Cerebellar cortex (tissue), 1 donor: ENCODE results near the gene EXOC2.
"Not testable (repeated sequence)": the region's sequence is repeated elsewhere in the genome, so short reads cannot be mapped to it uniquely, and the experiment has no call there.

Source experiments
- DNase-seq: peaks from one replicate; pipeline ENCODE4 v3.0.0-alpha.2; 2015; ENCODE audit warnings: low spot score

Gene EXOC2

DNA sequence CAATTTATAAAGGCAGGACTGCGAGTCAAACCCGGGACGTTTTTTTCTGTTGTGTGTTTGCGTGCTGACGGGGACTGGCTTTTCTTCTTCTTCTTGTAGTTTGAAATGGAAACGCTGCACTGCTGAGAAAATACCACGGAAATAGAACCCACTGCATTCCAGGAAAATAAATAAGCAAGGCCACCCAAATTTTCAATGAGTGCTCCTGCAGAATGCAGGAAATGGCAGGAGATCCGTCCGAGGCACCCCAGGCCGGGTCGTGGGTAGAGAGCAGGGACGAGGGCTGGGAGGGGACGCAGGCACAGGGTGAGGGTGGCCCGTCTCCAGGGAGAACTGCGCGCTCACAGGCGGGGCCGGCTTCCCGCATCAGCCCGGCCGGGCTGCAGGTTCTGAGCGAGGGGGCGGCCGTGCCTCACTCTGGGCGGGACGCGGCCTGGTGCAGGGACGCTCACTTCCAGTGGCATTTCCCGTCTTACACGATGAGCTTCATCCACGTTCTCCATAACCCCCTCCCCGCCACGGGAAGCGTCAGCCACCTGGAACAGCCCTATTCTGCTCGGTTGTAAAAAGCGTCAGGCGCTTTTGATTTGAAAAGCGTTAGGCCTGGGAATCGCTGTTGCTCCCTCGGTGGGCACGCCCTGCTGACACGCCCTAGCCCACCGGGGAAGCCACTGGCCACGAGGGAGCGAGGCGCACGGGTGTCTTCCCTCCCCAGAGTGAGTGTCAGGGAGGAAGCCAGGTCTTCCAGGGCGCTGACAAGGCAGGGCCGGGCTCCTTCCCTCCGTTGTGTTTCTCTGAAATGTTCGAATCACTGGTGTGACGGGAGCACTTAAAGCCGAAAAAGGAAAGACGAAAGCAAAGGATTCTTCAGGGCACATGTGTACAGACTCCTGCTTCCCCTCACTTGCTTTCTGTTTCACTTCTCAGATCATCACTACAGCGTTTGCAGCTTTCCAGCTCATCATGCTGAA is 17.9 kb upstream of the EXOC2 start:
- DNase-seq: peak; percentile 30

DNA sequence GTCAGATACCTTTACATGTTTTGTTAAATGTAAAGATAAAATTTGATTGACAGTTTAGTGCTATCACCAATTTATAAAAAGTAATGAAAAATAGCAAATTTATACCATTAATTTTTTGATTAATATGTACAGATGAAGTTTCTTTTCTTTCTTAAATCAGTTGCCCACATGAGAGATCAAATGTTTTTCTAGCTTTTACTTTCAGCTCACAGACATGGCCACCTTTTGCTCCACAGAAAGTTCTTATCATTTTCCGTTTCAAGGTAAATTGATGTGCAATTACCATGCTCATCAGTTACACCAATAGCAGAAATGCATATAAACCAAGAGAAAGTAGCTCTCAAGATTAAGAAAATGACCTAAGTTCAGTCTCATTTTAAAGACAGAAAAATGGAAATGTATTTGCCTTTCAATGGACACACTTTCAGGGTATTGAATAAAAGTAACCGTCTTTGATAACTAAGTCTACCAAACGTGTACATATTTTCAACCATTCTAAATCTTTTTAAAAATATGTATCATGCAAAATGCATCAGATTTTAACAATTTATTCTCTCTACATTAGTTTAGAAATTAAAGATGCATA is 16.6 kb upstream of the EXOC2 start:
- no peak for DNase-seq

DNA sequence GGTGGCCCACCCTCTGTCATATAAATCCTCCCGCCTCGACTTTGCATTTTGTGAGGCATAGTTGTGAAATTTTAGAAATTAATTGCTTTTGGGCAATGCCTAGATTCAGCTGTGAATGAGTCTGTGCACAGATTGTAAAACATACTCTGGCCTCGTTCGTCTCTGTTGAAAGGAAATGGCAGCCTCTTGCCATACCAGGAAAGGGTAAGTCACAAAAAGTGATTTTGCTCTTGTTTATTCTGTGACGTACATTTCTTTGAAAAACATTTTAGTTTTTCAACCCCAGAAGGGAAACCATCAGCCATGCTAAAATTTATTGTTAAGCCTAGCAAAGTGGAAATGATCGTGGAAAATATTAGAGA is 15.3 kb upstream of the EXOC2 start:
- no peak for DNase-seq

DNA sequence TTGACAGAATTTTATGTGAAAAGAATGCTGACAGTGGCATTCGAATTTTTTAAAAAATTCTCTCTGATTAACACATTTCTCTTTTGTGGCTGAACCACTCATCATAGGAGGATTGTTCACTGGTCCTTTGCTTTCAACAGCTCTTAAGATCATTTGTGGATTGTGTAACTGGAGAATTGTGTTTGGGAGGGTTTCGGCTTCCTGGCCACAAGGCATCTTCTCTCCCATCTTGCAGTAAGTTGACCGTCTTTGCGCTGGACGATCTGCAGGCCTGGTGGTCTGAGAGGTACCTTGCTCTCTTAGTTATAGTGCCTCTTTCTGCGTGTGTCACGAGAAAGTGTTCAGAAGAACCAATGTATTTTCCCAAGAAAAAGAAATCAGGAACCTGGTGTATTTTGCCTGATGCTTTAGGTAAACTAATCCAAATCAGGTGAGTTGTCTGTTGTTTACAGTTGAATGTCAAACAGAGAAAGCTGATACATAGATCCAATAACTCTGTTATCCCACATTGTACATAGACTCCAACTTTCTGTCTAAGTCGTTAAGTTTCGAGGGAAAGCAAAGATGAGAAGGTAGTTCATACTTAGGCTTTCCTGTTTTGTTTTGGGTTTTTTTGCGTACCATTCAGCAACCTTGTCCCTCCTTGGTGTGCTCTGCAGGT is 14.8 kb upstream of the EXOC2 start:
- DNase-seq: no peak

DNA sequence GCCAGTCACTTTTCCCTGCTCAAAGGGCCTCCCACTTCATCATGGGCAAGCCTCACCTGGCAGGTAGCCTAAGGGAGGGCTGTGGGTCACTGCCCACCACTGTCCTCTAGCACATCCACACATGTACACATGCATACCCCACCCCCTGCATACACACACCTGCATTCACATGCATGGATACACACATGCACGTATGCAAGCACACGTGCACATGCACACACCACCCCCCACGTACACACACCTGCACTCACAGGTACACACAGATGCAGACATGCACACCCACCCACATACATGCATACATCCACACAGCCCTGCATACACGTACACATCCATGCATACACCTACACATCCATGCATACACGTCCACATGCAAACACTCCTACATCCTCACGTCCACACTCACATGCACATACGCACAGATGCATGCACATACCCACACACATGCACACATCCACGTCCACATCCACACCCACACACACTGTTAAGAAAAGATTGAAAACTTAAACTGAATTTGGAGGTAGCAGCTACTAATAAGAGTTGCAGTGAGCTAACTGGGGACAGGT is 14.0 kb upstream of the EXOC2 start:
- DNase-seq: no peak

DNA sequence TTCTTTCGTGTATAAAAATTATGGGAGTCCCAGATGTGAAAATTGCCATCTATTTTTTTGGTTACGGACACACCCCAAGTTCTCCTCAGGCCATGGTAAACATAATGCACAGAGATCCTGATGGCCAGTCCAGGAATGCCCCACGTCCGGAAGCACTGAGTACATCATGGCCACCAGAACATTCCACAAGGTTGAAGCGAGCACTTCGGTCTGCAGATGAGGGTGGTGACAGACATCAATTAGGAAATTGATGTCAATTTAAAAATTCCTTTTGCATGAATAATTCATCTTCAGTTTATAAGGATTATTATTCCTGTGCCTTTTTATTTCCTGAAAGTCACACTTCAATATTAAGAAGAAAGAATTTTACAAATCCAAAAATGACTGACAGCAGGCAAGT is 13.2 kb upstream of the EXOC2 start:
- no peak for DNase-seq

DNA sequence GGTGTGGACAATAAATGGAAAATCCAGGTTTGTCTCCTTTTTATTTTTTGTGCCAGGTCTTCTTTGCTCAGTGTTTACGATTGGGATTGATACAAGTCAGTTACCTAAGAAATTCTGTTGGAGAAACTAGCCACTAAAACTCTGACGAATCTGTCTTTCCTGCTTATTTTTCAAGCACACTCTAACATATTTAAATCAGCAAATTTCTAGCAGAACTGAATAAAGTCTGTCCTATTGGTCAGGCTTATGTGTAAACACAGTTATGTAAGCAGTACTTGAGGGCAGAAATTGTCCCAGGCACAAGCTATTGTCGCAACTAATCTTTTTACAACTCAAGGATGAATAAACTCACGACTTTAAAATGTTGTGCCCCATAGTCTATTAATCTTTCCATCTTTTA is 12.1 kb upstream of the EXOC2 start:
- no peak for DNase-seq

DNA sequence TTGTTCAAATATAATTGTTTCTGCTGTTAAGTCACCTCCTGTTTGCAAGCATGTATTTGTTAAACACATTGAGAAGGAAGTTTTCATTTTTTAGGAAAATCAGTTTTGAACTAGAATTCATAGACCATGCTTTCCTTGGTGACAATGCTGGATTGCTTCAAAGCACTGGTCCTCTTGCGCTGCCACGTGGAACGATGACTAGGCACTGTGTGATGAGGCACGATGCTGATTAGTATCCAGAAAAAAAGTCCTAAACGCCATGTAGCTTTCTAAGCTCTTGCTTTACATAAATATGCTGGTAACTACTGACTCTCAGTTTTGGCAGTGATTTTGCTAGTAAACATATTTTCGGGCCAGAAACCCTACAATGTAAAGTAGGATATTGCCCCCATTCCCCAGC is 11.1 kb upstream of the EXOC2 start:
- DNase-seq: no peak

DNA sequence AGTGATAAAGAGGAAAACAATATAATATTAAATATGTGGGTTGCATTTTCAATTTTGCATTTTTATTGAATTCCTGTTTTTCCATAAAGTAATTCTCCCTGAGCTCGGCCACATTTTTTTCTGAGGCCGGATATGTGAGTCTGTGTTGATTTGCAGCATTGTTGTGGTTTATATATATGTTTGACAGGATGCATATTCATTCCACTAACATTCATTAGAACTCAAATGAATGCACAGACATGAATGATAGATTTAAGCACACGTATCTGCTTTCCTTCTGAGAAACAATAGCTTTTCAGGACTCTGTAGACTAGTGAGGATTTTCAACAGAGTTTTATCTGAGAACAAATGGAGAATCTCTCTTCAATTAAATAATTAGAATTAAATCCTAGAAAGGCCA is 10.6 kb upstream of the EXOC2 start:
- DNase-seq: no peak

DNA sequence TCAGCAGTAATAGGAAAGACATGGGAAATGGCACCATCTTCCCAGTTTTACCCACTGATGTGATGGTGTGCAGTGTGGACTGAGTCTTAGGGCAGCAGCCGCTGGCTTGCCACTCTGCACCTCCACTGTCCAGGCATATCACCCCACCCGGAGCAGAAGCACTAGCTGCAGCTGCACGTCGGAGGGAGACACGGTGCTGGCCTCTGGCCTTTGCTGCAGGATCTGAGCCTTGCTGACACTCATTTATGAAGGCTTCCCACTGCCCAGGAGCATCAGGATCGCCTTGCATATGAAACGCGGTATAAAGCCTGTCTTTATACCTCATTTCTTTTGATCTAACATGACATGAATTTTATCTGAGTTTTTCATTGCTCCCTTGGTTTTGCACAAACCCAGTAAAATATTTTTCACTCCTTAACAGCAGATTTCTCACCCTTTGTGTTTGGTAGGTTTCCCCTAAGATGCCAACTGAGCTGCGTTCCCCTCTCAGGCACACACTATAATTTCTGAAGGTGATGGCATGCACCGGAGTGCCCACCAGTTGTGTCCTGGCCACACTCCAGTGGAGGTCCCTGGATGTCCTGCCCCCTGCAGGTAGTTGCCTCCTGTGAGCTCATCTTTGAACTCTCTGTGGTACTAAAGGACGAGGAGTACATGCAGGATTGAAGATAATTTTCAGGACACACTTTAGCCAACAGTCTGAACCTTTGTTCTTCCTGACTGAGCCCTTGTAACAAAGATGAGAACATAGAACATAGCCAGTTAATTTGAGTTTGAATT is 9.0 kb upstream of the EXOC2 start:
- DNase-seq: no peak

DNA sequence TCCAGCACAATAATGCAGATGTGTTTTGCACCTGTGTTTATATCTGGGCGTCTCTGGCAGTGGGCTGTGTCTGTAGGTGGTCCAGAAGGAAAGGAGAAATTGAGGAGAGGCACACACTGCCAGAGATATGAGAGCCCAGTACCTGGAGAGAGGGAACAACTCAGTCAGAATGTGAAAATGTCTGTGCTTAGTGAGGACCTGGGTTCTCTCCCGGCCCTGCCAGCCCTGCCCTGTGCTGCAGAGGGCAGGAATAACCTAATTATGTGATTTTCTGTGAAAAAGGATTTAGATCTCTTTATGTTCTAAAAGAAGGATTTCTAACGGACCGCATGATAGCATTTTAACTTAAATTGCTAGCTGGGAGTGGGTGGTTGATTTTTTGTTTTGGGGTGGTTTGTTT is 8.3 kb upstream of the EXOC2 start:
- DNase-seq: no peak

DNA sequence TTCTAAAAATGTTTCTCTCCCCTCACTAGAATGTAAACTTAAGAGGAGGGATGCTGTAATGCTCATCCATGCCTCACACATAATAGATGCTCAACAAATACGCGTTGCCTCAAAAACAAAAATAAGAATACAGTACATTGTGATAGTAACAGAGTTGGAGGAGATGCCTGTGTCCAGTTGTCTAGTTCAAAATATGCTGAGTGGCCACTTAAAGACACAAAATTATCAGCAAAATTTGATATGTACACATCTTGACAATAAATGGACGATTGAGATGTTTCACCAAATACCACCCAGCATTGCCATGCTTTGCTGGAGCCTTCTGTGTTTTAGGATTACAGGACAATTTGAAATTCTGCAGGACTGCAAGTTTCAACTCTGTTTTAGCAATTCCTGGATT is 7.6 kb upstream of the EXOC2 start:
- no peak for DNase-seq

DNA sequence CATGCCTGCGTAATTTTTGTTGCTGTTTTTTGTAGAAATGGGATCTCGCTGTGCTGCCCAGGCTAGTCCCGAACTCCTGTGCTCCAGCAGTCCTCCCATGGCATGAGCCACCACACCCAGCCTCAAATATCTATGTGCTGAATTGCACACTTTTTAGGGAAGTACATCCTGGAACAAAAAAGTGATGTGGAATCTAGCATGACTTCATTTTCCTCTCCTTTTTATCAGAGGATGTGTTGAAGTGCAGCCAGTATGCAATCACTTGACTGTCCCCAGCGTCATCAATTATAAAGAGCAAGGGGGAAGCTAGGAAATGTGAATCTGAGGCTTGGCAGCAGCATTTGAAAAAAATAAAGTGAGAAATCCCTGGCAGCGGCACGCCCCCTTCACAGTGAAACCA is 6.4 kb upstream of the EXOC2 start:
- DNase-seq: no peak

DNA sequence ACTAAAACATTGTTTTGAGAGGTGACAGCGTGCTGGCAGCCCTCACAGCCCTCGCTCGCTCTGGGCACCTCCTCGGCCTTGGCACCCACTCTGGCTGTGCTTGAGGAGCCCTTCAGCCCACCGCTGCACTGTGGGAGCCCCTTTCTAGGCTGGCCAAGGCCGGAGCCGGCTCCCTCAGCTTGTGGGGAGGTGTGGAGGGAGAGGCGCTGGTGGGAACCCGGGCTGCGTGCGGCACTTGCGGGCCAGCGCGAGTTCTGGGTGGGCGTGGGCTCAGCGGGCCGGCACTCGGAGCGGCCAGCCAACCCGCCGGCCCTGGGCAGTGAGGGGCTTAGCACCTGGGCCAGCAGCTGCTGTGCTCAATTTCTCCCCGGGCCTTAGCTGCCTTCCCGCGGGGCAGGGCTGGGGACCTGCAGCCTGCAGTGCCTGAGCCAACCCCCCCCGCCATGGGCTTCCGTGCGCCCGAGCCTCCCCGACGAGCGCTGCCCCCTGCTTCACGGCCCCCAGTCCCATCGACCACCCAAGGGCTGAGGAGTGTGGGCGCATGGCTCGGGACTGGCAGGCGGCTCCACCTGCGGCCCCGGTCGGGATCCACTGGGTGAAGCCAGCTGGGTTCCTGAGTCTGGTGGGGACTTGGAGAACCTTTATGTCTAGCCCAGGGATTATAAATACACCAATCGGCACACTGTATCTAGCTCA is 1.6 kb upstream of the EXOC2 start:
- DNase-seq: not testable (repeated sequence)

DNA sequence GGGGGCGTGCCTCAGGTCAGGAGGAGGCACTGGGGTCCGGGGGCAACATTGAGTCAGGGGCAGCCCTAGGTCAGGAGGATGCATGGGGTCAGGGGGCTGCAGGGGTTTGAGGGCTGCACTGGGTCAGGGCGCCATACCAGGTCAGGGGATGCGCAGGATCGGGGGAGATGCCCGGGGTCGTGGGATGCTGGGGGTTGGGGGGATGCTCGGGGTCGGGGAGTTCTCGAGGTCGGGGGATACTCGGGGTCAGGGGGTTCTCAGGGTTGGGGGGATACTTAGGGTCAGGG is 727 bp upstream of the EXOC2 start:
- DNase-seq: no peak

DNA sequence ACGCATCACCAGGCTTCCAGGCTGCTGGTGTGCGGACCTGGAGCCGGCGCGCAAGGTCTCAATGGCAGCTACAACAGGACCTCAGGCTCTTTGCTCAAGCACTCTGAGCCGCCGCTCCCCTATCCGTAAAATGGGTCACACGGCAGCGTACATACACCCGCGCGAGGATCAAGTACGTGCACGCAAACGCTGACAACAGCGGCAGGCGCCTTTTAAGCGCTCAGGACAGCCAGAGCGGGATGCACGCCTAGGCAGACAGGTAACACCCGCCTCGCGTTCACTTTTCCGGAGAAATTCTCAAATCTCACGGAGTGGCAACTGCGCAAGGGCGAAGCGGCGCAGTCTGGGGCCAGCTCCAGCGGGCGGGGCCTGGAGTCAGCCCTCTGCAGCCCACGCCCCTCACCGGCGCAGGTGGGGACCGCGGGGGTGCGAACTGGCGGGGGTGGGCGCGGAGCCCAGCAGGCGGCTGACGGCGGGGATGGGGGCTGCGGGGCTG is 535 bp downstream of the EXOC2 start:
- DNase-seq: peak; percentile 63

DNA sequence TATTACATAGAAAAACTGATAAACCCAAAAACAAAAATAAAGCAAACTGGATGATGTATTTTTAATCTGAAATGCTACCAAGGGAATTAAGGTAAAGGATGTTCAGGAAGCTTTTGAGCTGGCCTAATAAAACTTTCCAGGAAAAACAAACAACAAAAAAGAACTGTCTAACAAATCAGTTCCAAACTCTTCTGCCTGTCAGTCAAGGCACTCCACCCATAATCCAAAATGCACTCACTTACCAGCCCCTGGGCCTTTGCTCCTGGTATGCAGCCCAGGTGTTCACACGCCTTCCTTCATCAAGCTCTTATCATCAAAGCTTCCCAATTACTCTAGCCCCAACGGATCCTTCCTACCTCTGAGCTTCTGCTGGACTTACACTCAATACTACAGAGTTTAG is 3.7 kb downstream of the EXOC2 start:
- DNase-seq: no peak

DNA sequence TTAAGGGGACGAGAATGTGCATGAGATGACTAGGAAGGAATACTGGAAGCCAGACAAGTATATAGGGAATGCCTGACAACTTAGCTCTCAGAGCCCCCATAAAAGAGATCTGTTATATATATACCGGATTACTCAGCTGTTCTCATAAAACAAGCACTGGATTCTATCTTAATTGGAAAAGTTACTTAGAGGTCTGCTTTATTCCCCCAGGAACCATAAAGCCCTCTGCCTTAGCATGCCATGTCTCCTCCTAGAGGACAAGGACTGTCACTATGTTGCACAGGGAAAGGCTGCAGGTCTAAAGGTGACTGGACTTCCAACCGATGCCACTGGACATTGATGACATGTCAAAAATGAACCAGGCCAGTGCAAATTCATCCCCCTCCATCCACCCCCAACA is 6.4 kb downstream of the EXOC2 start:
- DNase-seq: peak; percentile 9

DNA sequence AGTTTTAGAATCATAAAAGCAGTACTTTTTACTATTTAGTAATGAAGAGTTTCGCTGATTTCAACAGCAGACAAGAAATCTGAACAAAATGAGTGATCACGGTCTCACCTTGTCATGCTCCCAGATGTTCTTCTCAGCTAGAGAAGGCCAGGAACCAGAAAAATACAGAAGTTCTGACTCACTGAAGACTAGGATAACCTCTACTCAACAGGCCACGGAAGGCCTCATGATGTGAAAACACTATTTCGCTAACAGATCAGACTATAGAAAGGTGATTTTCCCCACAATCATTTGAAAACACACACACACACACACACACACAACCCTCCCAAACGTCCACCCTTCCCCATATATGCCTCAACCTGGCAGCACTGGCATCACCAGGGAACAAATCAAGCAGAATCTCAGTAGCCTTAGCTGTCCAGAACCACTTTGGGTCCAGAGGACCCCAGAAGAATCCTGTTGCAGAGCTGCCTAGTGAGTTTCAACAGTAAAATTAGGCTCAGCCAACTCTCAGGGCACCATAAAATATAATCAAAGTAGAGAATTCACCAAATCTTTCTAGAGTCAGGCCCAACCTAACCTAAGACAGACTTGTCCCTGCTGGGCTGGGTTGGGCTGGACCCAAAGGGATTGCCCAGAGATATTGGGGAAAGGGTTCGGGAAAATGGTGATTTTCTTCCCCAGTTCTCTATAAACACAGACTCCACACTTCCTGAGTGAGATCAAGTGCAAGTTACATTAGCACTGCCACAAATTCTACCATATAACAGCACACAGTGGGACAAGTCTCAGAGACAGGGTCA is 7.9 kb downstream of the EXOC2 start:
- no peak for DNase-seq

DNA sequence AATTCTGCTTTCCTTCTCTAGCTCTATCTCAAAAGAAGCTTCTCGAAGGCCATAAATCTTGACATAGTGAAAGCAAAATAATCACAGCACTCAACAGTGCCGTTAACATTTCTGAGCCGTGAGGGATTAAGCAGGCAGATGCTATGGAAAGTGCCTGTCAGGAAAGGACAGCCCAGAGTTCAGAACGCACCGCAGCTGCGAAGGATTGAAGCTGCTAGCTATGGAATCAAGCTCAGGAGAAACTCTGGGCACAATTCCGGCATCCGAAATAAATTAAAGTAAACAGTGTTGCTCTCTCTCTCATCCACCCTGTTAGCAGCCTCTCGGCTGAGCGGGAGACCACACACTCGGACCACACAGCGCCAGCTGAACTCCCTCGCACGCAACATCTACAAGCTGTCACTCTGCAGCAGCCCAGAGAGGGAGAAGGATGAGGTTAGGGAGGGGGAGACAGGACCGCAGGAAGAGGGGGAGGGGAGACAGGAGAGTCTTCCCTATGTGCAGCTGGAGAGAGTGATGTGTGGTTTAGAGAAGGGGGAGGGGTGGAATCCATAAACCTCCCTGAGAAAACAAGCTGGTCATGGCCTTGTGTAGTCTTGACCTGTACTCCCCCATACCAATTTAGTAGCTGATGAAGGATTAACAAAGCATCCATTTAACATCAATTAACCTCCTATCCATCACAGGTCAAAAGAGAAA is 9.0 kb downstream of the EXOC2 start:
- peak; percentile 7 for DNase-seq
